Bronchial epithelial cell (primary cell): ENCODE data around the gene MEIS1. TPM values are rescaled to one million over a fixed set of nuclear protein-coding genes. Genes with fewer than 3 reads are reported as not detected.

Source experiments
- DNase-seq: peaks from one replicate; pipeline ENCODE4 v3.0.0-alpha.2; 2010; ENCODE audit warnings: low read depth
- FAIRE-seq: peaks from 2 replicates; lab custom pipeline; 2011; peaks lifted over from hg19 to GRCh38; lab: Jason Lieb, UNC
- H3K27me3 ChIP-seq: 2 replicates; pipeline ENCODE4 v1.5.1; 2011; ENCODE audit warnings: low read length; ENCODE audit not compliant: control insufficient read depth, insufficient read depth
- H3K36me3 ChIP-seq: 2 replicates; pipeline ENCODE4 v1.5.1; 2011; ENCODE audit warnings: low read length; ENCODE audit not compliant: control insufficient read depth, insufficient read depth
- H3K4me3 ChIP-seq: 2 replicates; pipeline ENCODE4 v1.5.1; 2011; ENCODE audit warnings: mild to moderate bottlenecking, low read depth, low read length, control low read depth
- total RNA-seq: library from RNA; depleted of rRNA; stranded (reverse); fragments of >200 nt; gene quantifications from 2 replicates; pipeline ENCODE4 v1.2.1, GENCODE V29; 2014
- TF ChIP-seq, protein P1 (sequence below): IDR thresholded peaks from 2 replicates; pipeline ENCODE4 v1.5.1; 2011; ENCODE audit warnings: mild to moderate bottlenecking, moderate library complexity, low read length, control low read depth, inconsistent platforms; ENCODE audit not compliant: insufficient read depth, severe bottlenecking

MEIS1 gene
- total RNA-seq, 1 donor from 2014 or later, result 28.4 TPM

DNA sequence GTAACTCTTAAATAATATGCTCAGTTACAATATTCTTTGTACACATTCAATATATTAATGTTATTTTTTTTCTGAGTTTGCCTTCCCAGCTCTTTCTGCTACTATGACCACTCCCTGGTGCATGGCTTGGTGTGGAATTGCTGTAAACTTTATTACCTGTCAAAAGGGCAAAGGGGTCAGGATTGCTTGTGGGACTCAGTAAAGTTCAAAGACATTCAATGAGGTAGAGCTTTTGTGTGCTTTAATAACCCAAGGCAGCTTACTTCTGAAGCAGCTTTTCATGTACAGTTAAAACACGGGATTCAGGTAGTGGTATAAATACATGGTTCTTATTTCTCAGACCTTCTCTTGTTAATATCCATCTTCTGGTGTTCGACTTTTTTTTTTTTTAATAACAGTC, 132.8 kb downstream of the MEIS1 start:
- DNase-seq (no peak), FAIRE-seq (no peak)
- Histone ChIP-seq H3K27me3 (no peaks in the 10 kb centered on the region), H3K4me3 (no peak overlapping the region), H3K36me3 (peaks cover 6% of the 10 kb centered on the region)
- TF ChIP-seq, protein P1, sequence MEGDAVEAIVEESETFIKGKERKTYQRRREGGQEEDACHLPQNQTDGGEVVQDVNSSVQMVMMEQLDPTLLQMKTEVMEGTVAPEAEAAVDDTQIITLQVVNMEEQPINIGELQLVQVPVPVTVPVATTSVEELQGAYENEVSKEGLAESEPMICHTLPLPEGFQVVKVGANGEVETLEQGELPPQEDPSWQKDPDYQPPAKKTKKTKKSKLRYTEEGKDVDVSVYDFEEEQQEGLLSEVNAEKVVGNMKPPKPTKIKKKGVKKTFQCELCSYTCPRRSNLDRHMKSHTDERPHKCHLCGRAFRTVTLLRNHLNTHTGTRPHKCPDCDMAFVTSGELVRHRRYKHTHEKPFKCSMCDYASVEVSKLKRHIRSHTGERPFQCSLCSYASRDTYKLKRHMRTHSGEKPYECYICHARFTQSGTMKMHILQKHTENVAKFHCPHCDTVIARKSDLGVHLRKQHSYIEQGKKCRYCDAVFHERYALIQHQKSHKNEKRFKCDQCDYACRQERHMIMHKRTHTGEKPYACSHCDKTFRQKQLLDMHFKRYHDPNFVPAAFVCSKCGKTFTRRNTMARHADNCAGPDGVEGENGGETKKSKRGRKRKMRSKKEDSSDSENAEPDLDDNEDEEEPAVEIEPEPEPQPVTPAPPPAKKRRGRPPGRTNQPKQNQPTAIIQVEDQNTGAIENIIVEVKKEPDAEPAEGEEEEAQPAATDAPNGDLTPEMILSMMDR, result no peak

DNA sequence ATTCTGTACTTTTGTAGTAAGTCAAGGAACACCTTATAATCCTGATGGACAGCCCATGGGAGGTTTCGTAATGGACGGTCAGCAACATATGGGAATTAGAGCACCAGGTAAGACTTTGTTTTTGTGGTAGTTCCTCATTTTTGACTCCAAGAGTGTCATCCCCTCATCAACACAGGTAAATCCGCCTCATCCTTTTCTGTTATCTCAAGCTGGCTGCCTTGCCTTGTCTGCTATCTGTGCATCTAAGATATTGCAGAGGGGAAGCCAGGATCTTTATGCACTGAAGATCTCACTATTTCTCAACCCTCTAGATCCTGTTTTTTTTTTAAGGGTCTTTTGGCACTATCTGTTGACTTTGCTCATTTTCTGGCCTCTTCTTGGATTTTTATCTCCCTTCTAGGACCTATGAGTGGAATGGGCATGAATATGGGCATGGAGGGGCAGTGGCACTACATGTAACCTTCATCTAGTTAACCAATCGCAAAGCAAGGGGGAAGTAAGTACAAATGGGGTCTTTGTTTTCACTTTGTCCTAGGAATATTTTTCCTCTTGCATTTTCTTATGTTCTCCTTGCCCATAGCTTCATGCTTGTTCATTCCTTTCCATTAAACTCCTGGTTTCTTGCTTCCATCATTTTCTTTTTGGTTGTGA, 133.8 kb downstream of the MEIS1 start:
- no peaks in the 10 kb centered on the region for H3K27me3 ChIP-seq
- no peak for FAIRE-seq
- no peak overlapping the region for H3K4me3 ChIP-seq
- TF ChIP-seq, protein P1, result no peak
- no peak for DNase-seq
- peaks cover 6% of the 10 kb centered on the region for H3K36me3 ChIP-seq

DNA sequence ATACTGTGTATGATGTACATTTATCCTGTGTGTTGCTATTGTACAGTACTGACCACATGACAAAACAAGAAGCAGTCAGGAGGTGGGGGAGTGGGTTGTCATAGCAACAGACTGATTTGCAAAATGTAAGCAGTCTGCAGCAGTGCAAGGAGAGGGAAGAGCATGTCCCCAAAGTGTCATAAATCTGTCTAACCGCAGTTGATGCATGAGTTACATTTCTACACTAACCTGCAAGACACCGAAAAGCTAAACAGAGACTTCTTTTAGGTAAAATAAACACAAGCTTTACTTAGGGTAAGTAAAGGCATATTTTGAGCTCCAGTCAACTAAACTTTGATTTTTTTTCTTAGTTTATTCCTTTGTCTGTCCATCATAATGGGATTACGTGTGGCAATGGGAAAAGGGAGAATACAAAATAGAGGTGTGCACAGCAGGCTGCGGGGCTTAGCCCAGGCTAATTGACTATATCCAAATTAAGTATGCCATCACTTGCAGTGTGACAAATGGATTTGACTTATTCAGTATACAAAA, 134.5 kb downstream of the MEIS1 start:
- Histone ChIP-seq H3K36me3 (peaks cover 6% of the 10 kb centered on the region), H3K4me3 (no peak overlapping the region), H3K27me3 (no peaks in the 10 kb centered on the region)
- DNase-seq (no peak), FAIRE-seq (no peak)
- TF ChIP-seq, protein P1, result no peak

DNA sequence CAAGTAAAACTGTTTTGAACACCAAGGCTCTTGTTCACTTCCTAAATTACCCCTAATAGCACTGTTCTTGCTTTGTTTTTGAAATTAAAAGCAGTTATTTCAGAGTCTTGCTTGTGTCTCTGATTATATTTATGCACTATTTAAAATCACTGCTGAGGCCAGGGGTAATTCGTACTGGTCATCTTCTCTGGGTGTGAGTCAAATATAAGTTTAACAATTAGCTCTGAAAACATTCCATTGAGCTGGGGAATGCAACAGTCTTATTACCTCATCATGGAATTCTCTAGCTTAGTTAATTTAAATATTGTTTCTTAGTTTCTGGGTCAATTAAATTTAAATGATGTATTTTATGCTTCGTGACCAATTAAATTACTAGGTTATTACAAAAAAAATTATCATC, 135.0 kb downstream of the MEIS1 start:
- peaks cover 6% of the 10 kb centered on the region for H3K36me3 ChIP-seq
- H3K4me3 ChIP-seq, result no peak overlapping the region
- FAIRE-seq (no peak), DNase-seq (no peak)
- no peaks in the 10 kb centered on the region for H3K27me3 ChIP-seq
- TF ChIP-seq, protein P1, result no peak

DNA sequence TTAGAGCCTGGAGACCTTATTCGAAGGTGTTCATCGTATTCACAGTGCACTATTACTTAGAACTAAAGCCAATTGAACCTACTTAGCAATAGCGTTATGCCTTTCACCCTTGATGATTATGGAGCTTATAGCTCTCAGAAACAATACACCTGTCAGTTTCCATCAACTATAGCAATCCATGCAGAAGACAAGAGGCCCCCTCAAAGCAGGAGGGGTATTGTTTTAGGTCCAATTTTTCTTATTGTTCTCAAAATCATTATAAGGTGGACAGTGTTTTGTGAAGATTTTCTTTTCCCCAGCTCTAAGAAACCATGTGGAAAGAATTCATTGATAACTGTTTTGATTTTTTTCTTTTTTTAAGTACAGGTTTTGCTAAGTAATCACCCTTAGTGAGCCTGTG, 135.5 kb downstream of the MEIS1 start:
- no peak overlapping the region for H3K4me3 ChIP-seq
- DNase-seq, result no peak
- FAIRE-seq, result no peak
- peaks cover 6% of the 10 kb centered on the region for H3K36me3 ChIP-seq
- TF ChIP-seq, protein P1, result no peak
- no peaks in the 10 kb centered on the region for H3K27me3 ChIP-seq
